Activated T-cell treated with anti-CD3 and anti-CD28 coated beads, Interleukin-2, amount 50 U/mL, for 72 hours (primary cell): ENCODE results near the gene ACKR4. TPM values are rescaled to one million over a fixed set of nuclear protein-coding genes. Genes with fewer than 3 reads are reported as not detected.
"Not testable (repeated sequence)": the region's sequence is repeated elsewhere in the genome, so short reads cannot be mapped to it uniquely, and the experiment has no call there.

Source experiments
- ATAC-seq, 2 donors: fragments of 150-1000 bp; cut with Tn5 transposase; replicated peaks in 1 of 2; 2 replicates each; pipeline ENCODE4 v1.10.0; 2021; ENCODE audit warnings: moderate library complexity in 2 of 2, mild to moderate bottlenecking in 1 of 2
- DNase-seq, 2 donors: peaks; one replicate each; pipeline ENCODE4 v3.0.0; 2021 to 2022; ENCODE audit warnings: mixed read lengths in 1 of 2
- H3K27ac Mint-ChIP-seq: one replicate; pipeline ENCODE4 v1.8.0; 2022; ENCODE audit warnings: mild to moderate bottlenecking, moderate library complexity, mixed read lengths
- H3K27me3 Mint-ChIP-seq: one replicate; pipeline ENCODE4 v1.8.0; 2022; ENCODE audit warnings: low read depth, mixed read lengths
- H3K36me3 Mint-ChIP-seq, 2 donors: one replicate each; pipeline ENCODE4 v1.8.0; 2022; ENCODE audit warnings: mixed read lengths in 2 of 2, mild to moderate bottlenecking in 1 of 2; ENCODE audit not compliant: insufficient read depth in 2 of 2
- H3K4me1 Mint-ChIP-seq: one replicate; pipeline ENCODE4 v1.8.0; 2022; ENCODE audit warnings: low read depth, mixed read lengths
- H3K4me3 Mint-ChIP-seq, 2 donors: one replicate each; pipeline ENCODE4 v1.8.0; 2022; ENCODE audit warnings: mild to moderate bottlenecking in 2 of 2, mixed read lengths in 2 of 2, moderate library complexity in 2 of 2
- H3K9me3 Mint-ChIP-seq, 2 donors: one replicate each; pipeline ENCODE4 v1.8.0; 2022; ENCODE audit warnings: mixed read lengths in 2 of 2
- total RNA-seq, 2 donors: library from RNA; stranded (reverse); gene quantifications; one replicate each; pipeline ENCODE4 v1.2.3, GENCODE V29; 2022

Gene ACKR4
- total RNA-seq = not detected

DNA sequence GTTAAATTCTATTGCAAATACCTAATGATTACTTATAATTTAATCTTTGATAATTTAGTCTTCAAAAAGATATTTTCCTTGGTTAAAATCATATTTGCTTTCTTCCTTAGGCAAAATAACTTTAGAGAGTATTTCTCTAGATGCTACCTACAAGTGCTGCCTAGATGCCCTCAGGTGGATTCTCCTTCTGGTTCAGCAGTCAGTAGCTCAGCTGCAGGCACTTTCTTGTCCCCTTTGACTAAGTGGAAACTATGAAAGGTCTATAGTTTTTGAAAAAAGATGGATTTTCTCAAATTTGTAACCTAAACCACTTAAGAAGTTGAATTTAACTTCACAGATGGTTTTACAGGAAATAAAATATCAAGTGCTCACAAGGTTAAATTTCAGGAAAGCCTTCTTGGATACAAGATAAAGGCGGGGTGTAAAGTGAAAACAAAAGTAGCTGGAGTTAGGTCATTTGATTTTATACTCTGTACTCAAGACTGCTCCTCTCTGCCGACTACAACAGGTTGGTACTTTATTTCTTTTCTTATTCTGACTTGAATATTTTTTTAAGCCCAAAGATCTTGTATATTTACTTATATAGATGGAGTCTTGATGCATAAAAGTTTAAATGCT is at the start of gene ACKR4:
Gene ACKR4, plus strand, starts transcription at position 455 of the 618 bp plus-strand sequence. CDS start 3,128 bp downstream, outside the sequence.
- DNase-seq (no peak), ATAC-seq (no peak)
- no peak within 1 kb of the TSS for H3K27ac Mint-ChIP-seq

DNA sequence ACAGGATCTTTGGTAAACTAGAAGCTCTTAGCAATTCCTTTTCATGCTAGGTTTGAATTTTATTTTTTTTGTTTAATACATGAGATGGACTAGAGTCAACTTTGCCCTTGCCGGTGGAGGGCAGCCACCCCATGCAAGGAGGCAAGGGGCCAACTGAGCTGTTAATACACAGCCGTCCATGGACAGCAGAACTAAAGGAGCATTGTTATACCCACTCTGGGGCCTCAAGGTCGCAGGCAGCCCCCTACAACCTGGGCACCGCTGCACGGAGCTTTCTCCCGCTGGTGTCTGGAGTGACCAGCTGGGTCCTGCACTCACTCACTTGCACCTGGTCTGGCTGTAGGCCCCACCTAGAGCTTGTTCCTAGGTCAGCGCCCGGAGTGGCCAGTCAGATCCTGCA is 47.9 kb upstream of the ACKR4 start:
- peaks cover 0 to 3% of the 10 kb centered on the region in 2 donors for H3K36me3 Mint-ChIP-seq
- no peaks in the 10 kb centered on the region for H3K27me3 Mint-ChIP-seq
- peaks cover 2 to 3% of the 10 kb centered on the region in 2 donors for H3K9me3 Mint-ChIP-seq
- no peak overlapping the region for H3K27ac Mint-ChIP-seq
- peak in 1 of 2 donors; percentile 2 for ATAC-seq
- H3K4me3 Mint-ChIP-seq = no peak overlapping the region
- DNase-seq = no peak
- peaks cover 48% of the 10 kb centered on the region for H3K4me1 Mint-ChIP-seq

More for the DNA sequence above, at the start of gene ACKR4:
- H3K9me3 Mint-ChIP-seq = no peaks in the 10 kb centered on the region
- H3K4me3 Mint-ChIP-seq = no peak within 1 kb of the TSS
- peaks cover 7 to 13% of the 10 kb centered on the region in 2 donors for H3K36me3 Mint-ChIP-seq
- no peaks in the 10 kb centered on the region for H3K4me1 Mint-ChIP-seq
- H3K27me3 Mint-ChIP-seq = no peaks in the 10 kb centered on the region

DNA sequence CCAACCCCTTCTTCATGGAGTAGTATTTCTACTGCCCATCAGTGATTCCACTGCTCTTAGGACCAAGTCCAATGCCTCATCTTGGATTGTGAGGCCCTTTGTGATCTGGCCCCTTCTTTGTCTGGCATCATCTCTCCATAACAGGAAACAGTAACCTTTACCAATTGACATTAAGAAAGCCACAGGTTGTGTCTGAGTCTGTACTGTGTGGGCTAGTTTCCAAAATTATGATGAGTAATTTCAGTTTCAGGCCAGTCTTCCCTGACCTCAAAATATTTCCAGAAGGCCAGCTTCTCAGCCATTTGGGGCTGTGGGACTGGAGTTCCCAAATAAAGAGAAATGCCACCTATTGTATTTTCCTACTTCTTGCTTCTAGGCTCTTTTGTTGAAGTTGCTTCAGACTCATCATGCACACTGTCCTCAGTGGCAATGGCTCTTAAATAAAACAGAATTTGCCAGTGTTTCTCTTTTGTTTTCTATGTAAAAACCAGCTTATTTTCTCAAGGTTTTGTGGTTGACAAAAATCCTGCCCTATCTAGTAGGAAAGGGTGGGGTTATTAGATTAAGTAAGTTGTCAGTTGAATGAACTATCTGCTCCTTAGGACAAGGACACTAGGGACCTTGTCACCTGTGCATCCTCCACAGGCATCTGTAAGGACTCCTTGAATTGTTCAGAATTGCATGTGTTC is 47.0 kb upstream of the ACKR4 start:
- no peak for DNase-seq
- Mint-ChIP-seq H3K27me3 (no peaks in the 10 kb centered on the region), H3K9me3 (peaks cover 2 to 3% of the 10 kb centered on the region in 2 donors), H3K36me3 (peaks cover 0 to 3% of the 10 kb centered on the region in 2 donors), H3K4me1 (peaks cover 43% of the 10 kb centered on the region), H3K4me3 (peak overlapping the region; percentile 68 to 72), H3K27ac (peak overlapping the region; percentile 85)
- ATAC-seq = peak; percentile 87 to 89

DNA sequence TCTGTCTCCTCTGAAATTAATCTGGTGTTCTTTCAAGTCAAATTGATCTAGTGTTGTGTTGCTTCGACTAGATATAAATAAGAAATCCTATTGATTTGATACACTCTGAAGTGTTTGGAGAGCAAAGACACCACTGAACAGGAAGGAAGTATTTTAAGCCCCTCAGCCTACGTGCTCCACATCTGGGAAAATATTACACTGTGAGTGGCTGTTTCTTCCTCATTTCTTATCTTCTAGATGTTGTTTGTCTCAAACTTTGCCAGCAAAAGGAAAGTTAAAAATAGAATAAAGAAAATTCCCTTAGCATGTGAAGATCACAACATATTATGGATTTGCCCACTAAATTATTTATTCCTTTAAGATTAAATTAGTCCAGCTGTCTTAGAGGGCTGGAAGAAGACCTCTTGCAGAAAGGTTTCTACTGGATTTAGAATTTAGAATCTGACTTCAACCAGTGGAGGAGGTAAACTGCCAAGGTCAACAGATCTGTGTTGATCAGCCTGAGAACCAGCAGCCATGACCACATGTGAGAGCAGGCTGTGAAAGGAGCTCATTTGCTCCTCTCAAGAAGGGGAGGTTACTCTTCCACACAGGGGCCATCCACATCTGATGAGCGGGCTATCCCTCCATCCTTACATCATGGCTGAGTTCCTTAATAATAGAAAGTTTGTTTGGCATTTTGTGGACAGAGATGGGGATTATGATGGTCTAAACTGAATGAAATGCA is 46.3 kb upstream of the ACKR4 start:
- H3K27ac Mint-ChIP-seq = peak overlapping the region; percentile 85
- no peaks in the 10 kb centered on the region for H3K27me3 Mint-ChIP-seq
- peaks cover 2 to 3% of the 10 kb centered on the region in 2 donors for H3K9me3 Mint-ChIP-seq
- ATAC-seq (no peak), DNase-seq (no peak)
- peak overlapping the region; percentile 9 to 72 for H3K4me3 Mint-ChIP-seq
- peaks cover 0 to 3% of the 10 kb centered on the region in 2 donors for H3K36me3 Mint-ChIP-seq
- H3K4me1 Mint-ChIP-seq = peaks cover 38% of the 10 kb centered on the region

DNA sequence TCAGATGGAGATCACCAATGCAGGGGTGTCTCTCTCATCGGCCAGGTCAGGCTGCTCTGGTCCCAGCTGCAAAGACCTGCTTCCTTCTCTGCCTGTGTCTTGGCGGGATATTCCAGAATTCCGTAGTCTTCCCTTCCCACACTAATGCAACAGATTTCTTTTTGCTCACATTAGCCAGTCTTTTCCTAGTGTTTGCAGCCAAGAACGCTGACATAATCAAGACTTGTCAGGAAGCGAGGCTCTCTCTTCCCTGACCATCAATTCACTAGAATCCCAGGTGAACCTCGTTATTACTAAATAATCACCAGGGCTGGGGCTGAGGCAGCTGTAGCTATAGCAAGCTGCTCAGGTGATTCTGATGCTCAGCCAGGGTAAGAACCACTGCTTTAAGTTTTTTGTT is 43.2 kb upstream of the ACKR4 start:
- DNase-seq = no peak
- no peaks in the 10 kb centered on the region for H3K27me3 Mint-ChIP-seq
- H3K4me1 Mint-ChIP-seq = peaks cover 27% of the 10 kb centered on the region
- no peak overlapping the region for H3K27ac Mint-ChIP-seq
- H3K36me3 Mint-ChIP-seq = peaks cover 0 to 3% of the 10 kb centered on the region in 2 donors
- no peak for ATAC-seq
- H3K9me3 Mint-ChIP-seq = peaks cover 2 to 3% of the 10 kb centered on the region in 2 donors
- no peak overlapping the region for H3K4me3 Mint-ChIP-seq

DNA sequence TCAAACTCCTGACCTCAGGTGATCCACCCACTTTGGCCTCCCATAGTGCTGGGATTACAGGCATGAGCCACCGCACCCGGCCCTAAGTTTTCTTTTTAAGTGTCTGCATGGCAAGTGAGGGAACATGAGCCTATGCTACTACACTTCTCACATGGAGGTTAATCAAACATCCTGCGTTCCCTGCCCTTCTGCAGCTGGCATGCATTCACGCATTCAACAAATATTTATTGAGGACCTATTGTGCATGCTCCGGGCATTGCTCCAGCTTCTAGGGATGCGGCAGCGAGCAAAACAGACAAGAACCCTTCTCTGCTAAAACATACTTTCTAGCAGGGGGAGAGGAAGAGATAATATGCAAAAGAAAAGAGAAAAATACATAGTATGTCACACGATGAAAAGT is 42.6 kb upstream of the ACKR4 start:
- peaks cover 21% of the 10 kb centered on the region for H3K4me1 Mint-ChIP-seq
- ATAC-seq (no peak), DNase-seq (no peak)
- H3K36me3 Mint-ChIP-seq = peaks cover 0 to 3% of the 10 kb centered on the region in 2 donors
- no peaks in the 10 kb centered on the region for H3K27me3 Mint-ChIP-seq
- H3K27ac Mint-ChIP-seq = no peak overlapping the region
- H3K9me3 Mint-ChIP-seq = peaks cover 2 to 3% of the 10 kb centered on the region in 2 donors
- H3K4me3 Mint-ChIP-seq = no peak overlapping the region

DNA sequence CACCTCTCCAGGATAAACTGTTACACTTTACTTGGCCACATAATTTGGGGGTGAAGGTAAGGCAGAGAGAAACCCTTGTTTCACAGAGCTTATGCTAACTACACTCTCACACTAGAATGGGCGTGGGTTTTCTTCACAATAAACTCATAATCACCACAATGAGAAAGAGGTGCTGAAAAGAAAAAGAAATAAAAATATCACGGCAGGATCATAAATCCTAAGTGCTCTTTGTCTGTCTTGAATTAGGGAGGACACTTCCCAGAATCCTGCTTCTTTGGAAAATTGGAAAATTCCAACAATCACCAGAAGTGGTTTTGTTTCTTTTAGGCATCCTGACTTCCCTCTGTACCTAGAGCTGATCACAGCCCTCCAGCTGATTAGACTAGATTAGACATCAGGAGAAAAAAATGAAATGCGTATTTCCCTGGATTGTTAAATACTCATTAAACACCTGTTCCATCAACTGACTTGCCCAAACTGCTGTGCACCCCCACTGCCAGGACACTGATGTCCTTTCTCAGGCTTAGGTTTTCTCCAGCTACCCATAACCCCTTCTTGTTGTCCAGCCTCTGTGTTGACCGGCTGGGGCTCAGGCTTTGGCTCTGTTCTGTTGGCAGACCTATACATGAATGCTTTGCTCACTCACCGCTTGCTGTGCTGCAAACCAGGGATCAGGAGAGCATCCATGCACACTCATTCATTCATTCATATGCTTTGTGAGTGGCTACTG is 41.6 kb upstream of the ACKR4 start:
- H3K27ac Mint-ChIP-seq = no peak overlapping the region
- no peaks in the 10 kb centered on the region for H3K9me3 Mint-ChIP-seq
- ATAC-seq = no peak
- peaks cover 11% of the 10 kb centered on the region for H3K4me1 Mint-ChIP-seq
- DNase-seq = no peak
- H3K36me3 Mint-ChIP-seq = no peaks in the 10 kb centered on the region
- no peak overlapping the region for H3K4me3 Mint-ChIP-seq
- H3K27me3 Mint-ChIP-seq = no peaks in the 10 kb centered on the region

DNA sequence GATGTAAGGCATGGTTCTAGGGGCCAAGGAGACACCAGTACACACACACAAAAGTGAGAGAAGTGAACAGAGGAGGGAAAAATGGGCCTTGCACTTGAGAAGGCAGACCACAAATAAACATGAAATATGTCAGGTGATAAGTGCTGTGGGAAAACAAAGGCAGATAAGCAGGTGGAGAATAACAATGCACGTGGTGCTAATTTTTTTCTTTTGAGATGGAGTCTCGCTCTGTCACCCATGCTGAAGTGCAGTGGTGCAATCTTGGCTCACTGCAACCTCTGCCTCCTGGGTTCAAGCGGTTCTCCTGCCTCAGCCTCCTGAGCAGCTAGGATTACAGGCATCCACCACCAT is 41.1 kb upstream of the ACKR4 start:
- H3K4me1 Mint-ChIP-seq, H3K9me3 Mint-ChIP-seq, ATAC-seq, H3K36me3 Mint-ChIP-seq, H3K27me3 Mint-ChIP-seq, DNase-seq, H3K27ac Mint-ChIP-seq, H3K4me3 Mint-ChIP-seq: not testable (repeated sequence)

DNA sequence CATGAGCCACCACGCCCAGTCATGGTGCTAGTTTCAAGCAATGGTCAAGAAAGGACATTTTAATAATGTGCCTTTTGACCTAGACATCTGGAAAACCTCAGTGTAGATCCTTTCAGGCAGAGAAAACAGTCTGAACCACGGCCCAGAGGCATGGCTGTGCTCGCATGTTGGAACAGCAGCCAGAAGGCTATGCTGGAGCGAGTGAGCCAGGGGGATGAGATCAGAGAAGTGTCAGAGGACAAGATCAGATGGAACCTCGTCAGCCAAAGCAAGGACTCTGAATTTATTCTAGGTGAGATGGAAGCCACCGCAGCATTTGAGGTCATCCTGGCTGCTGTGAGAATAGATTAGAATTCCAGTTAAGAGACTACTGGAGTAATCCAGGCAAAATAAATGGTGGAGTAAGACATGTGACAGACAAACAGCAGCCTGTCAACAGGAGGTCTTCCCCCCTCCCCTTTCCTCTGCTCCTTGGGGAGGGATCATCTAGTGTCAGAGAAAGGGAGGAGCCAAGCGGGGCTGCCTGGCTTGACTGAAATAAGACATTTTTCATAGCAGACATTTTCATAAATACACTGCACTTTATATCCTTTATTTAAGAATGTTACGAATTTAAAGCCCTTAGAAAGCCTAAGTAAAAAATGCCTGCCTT is 40.4 kb upstream of the ACKR4 start:
- Mint-ChIP-seq H3K27ac (no peak overlapping the region), H3K27me3 (no peaks in the 10 kb centered on the region), H3K36me3 (no peaks in the 10 kb centered on the region), H3K4me1 (no peaks in the 10 kb centered on the region), H3K4me3 (no peak overlapping the region), H3K9me3 (no peaks in the 10 kb centered on the region)
- DNase-seq (no peak), ATAC-seq (no peak)

DNA sequence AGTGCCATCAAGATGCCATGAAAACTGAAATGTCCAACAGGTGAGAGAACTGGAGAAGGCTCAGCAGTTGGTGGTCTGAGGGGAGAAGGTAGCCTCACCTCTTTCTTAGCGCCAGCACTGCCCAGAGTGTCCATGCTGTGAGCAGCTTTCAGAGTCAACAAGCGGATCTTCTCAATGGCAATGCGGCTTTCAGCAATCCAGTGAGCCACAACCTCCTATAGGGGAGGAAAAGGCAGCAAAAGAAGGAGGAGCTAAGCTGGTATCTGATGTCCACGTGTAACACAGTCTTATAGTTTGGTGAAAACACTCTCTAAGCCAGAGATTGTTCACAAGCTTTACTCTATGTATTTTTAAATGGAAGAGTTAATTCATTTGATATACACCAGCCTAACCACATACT is 36.1 kb upstream of the ACKR4 start:
- DNase-seq (no peak), ATAC-seq (no peak)
- no peak overlapping the region for H3K4me3 Mint-ChIP-seq
- no peaks in the 10 kb centered on the region for H3K27me3 Mint-ChIP-seq
- H3K9me3 Mint-ChIP-seq = no peaks in the 10 kb centered on the region
- peaks cover 3 to 4% of the 10 kb centered on the region in 2 donors for H3K36me3 Mint-ChIP-seq
- H3K27ac Mint-ChIP-seq = no peak overlapping the region
- H3K4me1 Mint-ChIP-seq = no peaks in the 10 kb centered on the region

DNA sequence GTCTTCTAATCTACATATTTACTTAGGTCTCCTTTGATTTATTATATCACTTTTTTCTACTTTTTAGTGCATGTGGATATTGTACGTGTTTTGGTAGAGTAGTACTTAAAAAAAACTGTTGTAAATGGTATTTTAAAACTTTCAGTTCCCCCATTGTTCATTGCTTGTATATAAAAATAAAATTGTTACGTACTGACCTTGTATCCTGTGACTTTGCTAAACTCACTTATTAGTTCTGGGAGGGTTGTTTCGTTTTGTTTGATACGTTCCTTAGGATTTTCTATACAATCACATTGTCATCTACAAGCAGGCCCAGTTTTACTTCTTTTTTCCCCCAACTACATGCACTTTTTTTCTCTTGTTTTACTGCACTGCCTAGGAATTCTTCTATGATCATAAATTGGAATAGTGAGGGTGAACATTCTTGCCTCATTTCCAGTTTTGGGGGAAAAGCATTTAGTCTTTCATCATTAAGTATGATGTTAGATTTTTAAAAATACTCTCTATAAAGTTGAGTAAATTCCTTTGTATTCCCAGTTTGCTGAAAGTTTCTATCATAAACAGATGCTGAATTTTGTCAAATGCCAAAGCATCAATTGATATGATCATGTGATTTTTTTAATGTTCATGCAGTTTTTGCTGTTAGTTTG is 33.5 kb upstream of the ACKR4 start:
- H3K4me3 Mint-ChIP-seq = no peak overlapping the region
- ATAC-seq = no peak
- no peak for DNase-seq
- H3K27ac Mint-ChIP-seq = no peak overlapping the region
- H3K27me3 Mint-ChIP-seq = no peaks in the 10 kb centered on the region
- no peaks in the 10 kb centered on the region for H3K9me3 Mint-ChIP-seq
- H3K36me3 Mint-ChIP-seq = peaks cover 3 to 4% of the 10 kb centered on the region in 2 donors
- peaks cover 4% of the 10 kb centered on the region for H3K4me1 Mint-ChIP-seq

DNA sequence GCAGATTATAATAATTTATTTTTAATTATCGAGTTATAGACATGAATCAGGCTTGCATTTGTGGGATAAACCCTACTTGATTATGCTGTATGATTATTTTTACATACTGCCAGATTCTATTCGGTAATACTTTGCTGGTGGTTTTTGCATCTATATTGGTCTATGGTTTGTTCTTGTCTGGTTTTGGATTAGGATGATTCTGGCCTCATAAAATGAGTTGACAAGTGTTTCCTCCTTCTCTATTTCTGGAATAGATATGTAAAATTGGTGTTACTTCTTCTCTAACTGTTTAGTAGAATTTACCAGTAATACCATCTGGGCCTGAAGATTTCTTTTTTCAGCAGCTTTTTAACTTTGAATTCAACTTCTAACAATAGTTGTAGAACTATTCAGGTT is 33.0 kb upstream of the ACKR4 start:
- no peak overlapping the region for H3K27ac Mint-ChIP-seq
- peaks cover 9% of the 10 kb centered on the region for H3K4me1 Mint-ChIP-seq
- ATAC-seq = no peak

More for the DNA sequence above, 33.0 kb upstream of the ACKR4 start:
- H3K4me3 Mint-ChIP-seq = no peak overlapping the region
- DNase-seq = no peak
- H3K9me3 Mint-ChIP-seq = no peaks in the 10 kb centered on the region
- no peaks in the 10 kb centered on the region for H3K27me3 Mint-ChIP-seq
- H3K36me3 Mint-ChIP-seq = peaks cover 3 to 4% of the 10 kb centered on the region in 2 donors
